GM12878 (cell line): ENCODE measurements around the gene SPPL2B. TPM values are rescaled to one million over a fixed set of nuclear protein-coding genes. Genes with fewer than 3 reads are reported as not detected.

ENCODE experiments used
- ATAC-seq: fragments of 200-7000 bp; cut with Tn5 transposase; 3 replicates; pipeline ENCODE4 v1.9.1; 2020; ENCODE audit warnings: mild to moderate bottlenecking, moderate library complexity
- BruUV-seq: library from RNA; stranded (reverse); fragments of 400-500 nt; replicated peaks from 2 replicates; lab custom pipeline; 2021; lab: Mats Ljungman, UMichigan
- CTCF ChIA-PET: fragments of 300-600 bp; sonication (Branson Sonifier 250); formaldehyde crosslinking; extraction: SDS; loops from one replicate; lab custom pipeline; 2021; ENCODE audit warnings: inconsistent platforms; lab: Yijun Ruan, JAX
- POLR2A ChIA-PET: fragments of 350-600 bp; formaldehyde crosslinking; extraction: SDS; loops from one replicate; lab custom pipeline; 2021; ENCODE audit warnings: inconsistent platforms; lab: Charles Lee
- RAD21 ChIA-PET: fragments of 300-600 bp; sonication (Branson Sonifier 250); formaldehyde crosslinking; loops from one replicate; lab custom pipeline; 2023; ENCODE audit warnings: antibody characterized with exemption; ENCODE audit not compliant: unreplicated experiment; lab: Charles Lee
- SMC1A ChIA-PET: fragments of 300-600 bp; sonication (Branson Sonifier 250); formaldehyde crosslinking; loops from one replicate; lab custom pipeline; 2023; ENCODE audit not compliant: unreplicated experiment, uncharacterized antibody; lab: Charles Lee
- DNase-seq: peaks from one replicate; pipeline ENCODE4 v3.0.0-alpha.2; 2011; ENCODE audit warnings: low read depth, low spot score
- FAIRE-seq: peaks from 3 replicates; lab custom pipeline; 2011; peaks lifted over from hg19 to GRCh38; lab: Jason Lieb, UNC
- H2AFZ ChIP-seq: 2 replicates; pipeline ENCODE4 v1.6.0; 2011; ENCODE audit warnings: low read depth, low read length, control low read depth; ENCODE audit not compliant: control insufficient read depth
- H3K27ac ChIP-seq: 2 replicates; pipeline ENCODE4 v1.5.1; 2011; ENCODE audit warnings: control low read depth; ENCODE audit not compliant: control insufficient read depth, insufficient read depth
- H3K27me3 ChIP-seq, 2 experiments: replicated peaks in 1 of 2; 2 replicates each; pipeline versions ENCODE4 v1.6.0 to v1.6.1; 2011; ENCODE audit warnings: low read length in 1 of 2; ENCODE audit not compliant: control insufficient read depth in 2 of 2, insufficient read depth in 2 of 2
- H3K36me3 ChIP-seq, 2 experiments: 2 replicates each; pipeline ENCODE4 v1.5.1; 2011; ENCODE audit warnings: low read length in 1 of 2; ENCODE audit not compliant: control insufficient read depth in 2 of 2, insufficient read depth in 2 of 2
- H3K4me1 ChIP-seq: 2 replicates; pipeline ENCODE4 v1.6.1; 2011; ENCODE audit warnings: mild to moderate bottlenecking, low read length, moderate library complexity, mixed read lengths; ENCODE audit not compliant: control insufficient read depth, insufficient read depth
- H3K4me2 ChIP-seq: 2 replicates; pipeline ENCODE4 v1.6.0; 2011; ENCODE audit warnings: control low read depth; ENCODE audit not compliant: control insufficient read depth, insufficient read depth
- H3K4me3 ChIP-seq: fragments of 200-600 bp; sonication (generic); 2 replicates; pipeline ENCODE4 v1.5.1; 2016
- H3K79me2 ChIP-seq: 2 replicates; pipeline ENCODE4 v1.6.0; 2011; ENCODE audit warnings: low read length; ENCODE audit not compliant: control insufficient read depth, insufficient read depth
- H3K9ac ChIP-seq: 2 replicates; pipeline ENCODE4 v1.8.0; 2011; ENCODE audit warnings: low read length, control low read depth, mixed read lengths; ENCODE audit not compliant: control insufficient read depth, insufficient read depth
- H3K9me3 ChIP-seq: replicated peaks from 3 replicates; pipeline ENCODE4 v1.5.1; 2011; ENCODE audit warnings: mild to moderate bottlenecking, low read length; ENCODE audit not compliant: control insufficient read depth, insufficient read depth
- H4K20me1 ChIP-seq: 2 replicates; pipeline ENCODE4 v1.6.0; 2011; ENCODE audit not compliant: control insufficient read depth, insufficient read depth
- EZH2 ChIP-seq: IDR thresholded peaks from 2 replicates; pipeline ENCODE4 v1.6.1; 2012; ENCODE audit warnings: low read depth, mild to moderate bottlenecking, control low read depth, inconsistent platforms, low read length, borderline replicate concordance; ENCODE audit not compliant: control insufficient read depth
- NBN ChIP-seq: fragments of 450-650 bp; IDR thresholded peaks from 2 replicates; pipeline ENCODE4 v1.6.1; 2016
- ZBTB40 ChIP-seq: fragments of 450-650 bp; IDR thresholded peaks from 2 replicates; pipeline ENCODE4 v1.6.1; 2016; ENCODE audit warnings: mild to moderate bottlenecking, moderate library complexity, borderline replicate concordance
- WGBS: methylation state at CpG from one replicate; pipeline ENCODE4 v1.1.6; 2016; ENCODE audit warnings: low lambda C conversion rate; ENCODE audit not compliant: insufficient replicate concordance, insufficient coverage; ENCODE audit errors: missing lambda C conversion rate; 5-methylcytosine and 5-hydroxymethylcytosine counted together
- in situ Hi-C: fragments of 300-500 bp; cut with MboI; formaldehyde crosslinking; loops from 9 replicates; pipeline ENCODE4 v1.14.3; 2018; ENCODE audit warnings: mixed read lengths
- intact Hi-C: fragments of 100-400 bp; cut with micrococcal nuclease; formaldehyde crosslinking; loops from one replicate; pipeline ENCODE4 v1.14.2; 2022; ENCODE audit not compliant: unreplicated experiment
- polyA plus RNA-seq, 11 experiments: library from polyadenylated mRNA; depleted of rRNA in 4 of 11; unstranded in 6 of 11; stranded (reverse) in 5 of 11; fragments of >200 nt; fragmentation: Nextera tagmentation in 4 of 11; fragmentation: Illumina TruSeq in 1 of 11; extraction: Ambion mirVana in 4 of 11; extraction: Trizol in 1 of 11; gene quantifications; 1 replicate in 1 of 11; 2 replicates in 10 of 11; pipeline versions ENCODE4 v1.2.1 to v1.2.3, GENCODE V29; 2011 to 2016; ENCODE audit warnings: inconsistent platforms in 2 of 11, missing spikeins in 2 of 11, low read depth in 1 of 11
- total RNA-seq, 4 experiments: library from RNA; depleted of rRNA in 3 of 4; stranded (reverse); fragments of >200 nt in 3 of 4; fragmentation: Illumina TruSeq in 1 of 4; extraction: Trizol in 1 of 4; gene quantifications; 2 replicates each; pipeline versions ENCODE4 v1.2.1 to v1.2.3, GENCODE V29; 2013 to 2021

SPPL2B gene
- total and polyA plus RNA-seq, 10 of the 15 experiments (the other 5 are each of a cell fraction or from before 2014, with no cell fraction given) = 0.29 to 56.5 (median 18.3) TPM

- no peak overlapping the region for H3K4me3 ChIP-seq
- H3K79me2 ChIP-seq = no peaks in the 10 kb centered on the region
- 100% methylated on average over 4 of the region's 4 CpGs for WGBS
- H3K4me2 ChIP-seq = no peak overlapping the region
- H3K36me3 ChIP-seq = no peaks in the 10 kb centered on the region
- POLR2A ChIA-PET = interaction anchor here (0.5 kb wide), 1 partner anchor 17 kb away, joined by 3 read pairs; no protein-coding TSS in a partner anchor
- no peak for ATAC-seq
- H3K27me3 ChIP-seq = no peaks in the 10 kb centered on the region
- H3K9ac ChIP-seq = no peak overlapping the region
- H4K20me1 ChIP-seq = no peaks in the 10 kb centered on the region
- peaks cover 3% of the 10 kb centered on the region for H3K4me1 ChIP-seq
- no peak overlapping the region for H2AFZ ChIP-seq
- H3K9me3 ChIP-seq = no peaks in the 10 kb centered on the region
- RAD21 ChIA-PET = no interaction called here
- TF ChIP-seq NBN (no peak), ZBTB40 (no peak), EZH2 (no peak)
- no peak overlapping the region for H3K27ac ChIP-seq
- CTCF ChIA-PET = interaction anchor here (0.6 kb wide), 1 partner anchor 246 kb away, joined by 3 read pairs; no protein-coding TSS in a partner anchor
- no peak for DNase-seq
- intact Hi-C loops = loop anchor here (10.0 kb wide), 1 partner anchor 215 kb away; no protein-coding TSS in a partner anchor
- FAIRE-seq = no peak
- no TSS peak for BruUV-seq
- SMC1A ChIA-PET = interaction anchor here (1.2 kb wide), 1 partner anchor 57 kb away, joined by 3 read pairs; the partner anchor contains the start of gene LMNB2
- in situ Hi-C loops = no loop called here
Measured at GRCh38 chr19:2399582-2399981, 71.1 kb downstream of the SPPL2B start.

Other genes starting within 250 kb of the SPPL2B start
Only the 7 nearest of the 15 such genes appear.
- gene SF3A2, start 91.9 kb upstream of the SPPL2B start, total RNA-seq (2014; rRNA removed) = 41.5 and 49.3 TPM in 2 replicates
- 12.3 and 15.6 TPM in 2 replicates for gene SF3A2, start 91.9 kb upstream of the SPPL2B start, total RNA-seq (2014; rRNA removed; fragmentation: Illumina TruSeq; extraction: Trizol)
- 132 and 143 TPM in 2 replicates for gene SF3A2, start 91.9 kb upstream of the SPPL2B start, total RNA-seq (2021)
- gene SF3A2, start 91.9 kb upstream of the SPPL2B start, polyA plus RNA-seq (2011; rRNA removed) = 3.3 and 5.4 TPM in 2 replicates
- gene SF3A2, start 91.9 kb upstream of the SPPL2B start, polyA plus RNA-seq (2014; fragmentation: Illumina TruSeq; extraction: Trizol) = 2.4 and 26.9 TPM in 2 replicates
- under 1 TPM; 0.33 to 0.55 TPM for gene SF3A2, start 91.9 kb upstream of the SPPL2B start, polyA plus RNA-seq (2014; fragmentation: Nextera tagmentation; extraction: Ambion mirVana)
- gene SF3A2, start 91.9 kb upstream of the SPPL2B start, polyA plus RNA-seq (2014; rRNA removed) = 36.2 and 61.3 TPM in 2 replicates
- 10 to 100 TPM; 34.4 to 39.7 TPM for gene SF3A2, start 91.9 kb upstream of the SPPL2B start, polyA plus RNA-seq (2016; fragmentation: Nextera tagmentation; extraction: Ambion mirVana)
- 1.4 and 1.7 TPM in 2 replicates for gene AMH, start 79.4 kb upstream of the SPPL2B start, total RNA-seq (2014; rRNA removed)
- 0.18 TPM in 1 of 2 replicates, not detected in the other for gene AMH, start 79.4 kb upstream of the SPPL2B start, total RNA-seq (2014; rRNA removed; fragmentation: Illumina TruSeq; extraction: Trizol)
- gene AMH, start 79.4 kb upstream of the SPPL2B start, total RNA-seq (2021) = 2.1 and 3.5 TPM in 2 replicates
- gene AMH, start 79.4 kb upstream of the SPPL2B start, polyA plus RNA-seq (2011; rRNA removed) = 0.20 and 0.22 TPM in 2 replicates
- gene AMH, start 79.4 kb upstream of the SPPL2B start, polyA plus RNA-seq (2014; fragmentation: Illumina TruSeq; extraction: Trizol) = not detected in 2 replicates
- not detected for gene AMH, start 79.4 kb upstream of the SPPL2B start, polyA plus RNA-seq (2014; fragmentation: Nextera tagmentation; extraction: Ambion mirVana)
- 2.6 TPM in 2 replicates for gene AMH, start 79.4 kb upstream of the SPPL2B start, polyA plus RNA-seq (2014; rRNA removed)
- under 1 TPM in 1 of 2 experiments, not detected in 1; 0.17 TPM for gene AMH, start 79.4 kb upstream of the SPPL2B start, polyA plus RNA-seq (2016; fragmentation: Nextera tagmentation; extraction: Ambion mirVana)
- not detected in 2 replicates for gene JSRP1, start 72.3 kb upstream of the SPPL2B start, total RNA-seq (2014; rRNA removed)
- not detected in 2 replicates for gene JSRP1, start 72.3 kb upstream of the SPPL2B start, total RNA-seq (2014; rRNA removed; fragmentation: Illumina TruSeq; extraction: Trizol)
- 0.41 and 0.43 TPM in 2 replicates for gene JSRP1, start 72.3 kb upstream of the SPPL2B start, total RNA-seq (2021)
- gene JSRP1, start 72.3 kb upstream of the SPPL2B start, polyA plus RNA-seq (2011; rRNA removed) = not detected in 2 replicates
- gene JSRP1, start 72.3 kb upstream of the SPPL2B start, polyA plus RNA-seq (2014; fragmentation: Illumina TruSeq; extraction: Trizol) = not detected in 2 replicates
- gene JSRP1, start 72.3 kb upstream of the SPPL2B start, polyA plus RNA-seq (2014; fragmentation: Nextera tagmentation; extraction: Ambion mirVana) = not detected
- 0.14 TPM in 1 of 2 replicates, not detected in the other for gene JSRP1, start 72.3 kb upstream of the SPPL2B start, polyA plus RNA-seq (2014; rRNA removed)
- under 1 TPM; 0.49 to 0.91 TPM for gene JSRP1, start 72.3 kb upstream of the SPPL2B start, polyA plus RNA-seq (2016; fragmentation: Nextera tagmentation; extraction: Ambion mirVana)
- gene PEAK3, start 46.5 kb upstream of the SPPL2B start, total RNA-seq (2014; rRNA removed) = not detected in 2 replicates
- not detected in 2 replicates for gene PEAK3, start 46.5 kb upstream of the SPPL2B start, total RNA-seq (2014; rRNA removed; fragmentation: Illumina TruSeq; extraction: Trizol)
- gene PEAK3, start 46.5 kb upstream of the SPPL2B start, total RNA-seq (2021) = 0.10 and 0.13 TPM in 2 replicates
- 0.03 TPM in 1 of 2 replicates, not detected in the other for gene PEAK3, start 46.5 kb upstream of the SPPL2B start, polyA plus RNA-seq (2011; rRNA removed)
- gene PEAK3, start 46.5 kb upstream of the SPPL2B start, polyA plus RNA-seq (2014; fragmentation: Illumina TruSeq; extraction: Trizol) = not detected in 2 replicates
- gene PEAK3, start 46.5 kb upstream of the SPPL2B start, polyA plus RNA-seq (2014; fragmentation: Nextera tagmentation; extraction: Ambion mirVana) = not detected
- gene PEAK3, start 46.5 kb upstream of the SPPL2B start, polyA plus RNA-seq (2014; rRNA removed) = not detected in 2 replicates
- under 1 TPM in 1 of 2 experiments, not detected in 1; 0.05 TPM for gene PEAK3, start 46.5 kb upstream of the SPPL2B start, polyA plus RNA-seq (2016; fragmentation: Nextera tagmentation; extraction: Ambion mirVana)
- gene LINGO3, start 20.5 kb upstream of the SPPL2B start, total RNA-seq (2014; rRNA removed) = 0.22 and 0.40 TPM in 2 replicates
- gene LINGO3, start 20.5 kb upstream of the SPPL2B start, total RNA-seq (2014; rRNA removed; fragmentation: Illumina TruSeq; extraction: Trizol) = 0.09 TPM in 1 of 2 replicates, not detected in the other
- gene LINGO3, start 20.5 kb upstream of the SPPL2B start, total RNA-seq (2021) = 0.27 and 0.33 TPM in 2 replicates
- gene LINGO3, start 20.5 kb upstream of the SPPL2B start, polyA plus RNA-seq (2011; rRNA removed) = not detected in 2 replicates
- not detected in 2 replicates for gene LINGO3, start 20.5 kb upstream of the SPPL2B start, polyA plus RNA-seq (2014; fragmentation: Illumina TruSeq; extraction: Trizol)
- gene LINGO3, start 20.5 kb upstream of the SPPL2B start, polyA plus RNA-seq (2014; fragmentation: Nextera tagmentation; extraction: Ambion mirVana) = not detected
- 0.05 and 0.09 TPM in 2 replicates for gene LINGO3, start 20.5 kb upstream of the SPPL2B start, polyA plus RNA-seq (2014; rRNA removed)
- 1 to 10 TPM; 1.2 to 2.0 TPM for gene LINGO3, start 20.5 kb upstream of the SPPL2B start, polyA plus RNA-seq (2016; fragmentation: Nextera tagmentation; extraction: Ambion mirVana)
- gene LSM7, start 98 bp upstream of the SPPL2B start, total RNA-seq (2014; rRNA removed) = 253 and 300 TPM in 2 replicates
- gene LSM7, start 98 bp upstream of the SPPL2B start, total RNA-seq (2014; rRNA removed; fragmentation: Illumina TruSeq; extraction: Trizol) = 138 and 148 TPM in 2 replicates
- gene LSM7, start 98 bp upstream of the SPPL2B start, total RNA-seq (2021) = 205 and 211 TPM in 2 replicates
- 193 and 274 TPM in 2 replicates for gene LSM7, start 98 bp upstream of the SPPL2B start, polyA plus RNA-seq (2011; rRNA removed)
- 34.5 and 107 TPM in 2 replicates for gene LSM7, start 98 bp upstream of the SPPL2B start, polyA plus RNA-seq (2014; fragmentation: Illumina TruSeq; extraction: Trizol)
- gene LSM7, start 98 bp upstream of the SPPL2B start, polyA plus RNA-seq (2014; fragmentation: Nextera tagmentation; extraction: Ambion mirVana) = 100 to 1,000 TPM in 1 of 2 experiments, 10 to 100 TPM in 1; 24.4 to 108 TPM
- gene LSM7, start 98 bp upstream of the SPPL2B start, polyA plus RNA-seq (2014; rRNA removed) = 424 and 461 TPM in 2 replicates
- 100 to 1,000 TPM; 230 to 273 TPM for gene LSM7, start 98 bp upstream of the SPPL2B start, polyA plus RNA-seq (2016; fragmentation: Nextera tagmentation; extraction: Ambion mirVana)
- gene TMPRSS9, start 31.6 kb downstream of the SPPL2B start, total RNA-seq (2014; rRNA removed) = not detected in 2 replicates
- gene TMPRSS9, start 31.6 kb downstream of the SPPL2B start, total RNA-seq (2014; rRNA removed; fragmentation: Illumina TruSeq; extraction: Trizol) = not detected in 2 replicates
- gene TMPRSS9, start 31.6 kb downstream of the SPPL2B start, total RNA-seq (2021) = not detected in 2 replicates
- not detected in 2 replicates for gene TMPRSS9, start 31.6 kb downstream of the SPPL2B start, polyA plus RNA-seq (2011; rRNA removed)
- not detected in 2 replicates for gene TMPRSS9, start 31.6 kb downstream of the SPPL2B start, polyA plus RNA-seq (2014; fragmentation: Illumina TruSeq; extraction: Trizol)
- gene TMPRSS9, start 31.6 kb downstream of the SPPL2B start, polyA plus RNA-seq (2014; fragmentation: Nextera tagmentation; extraction: Ambion mirVana) = not detected
- gene TMPRSS9, start 31.6 kb downstream of the SPPL2B start, polyA plus RNA-seq (2014; rRNA removed) = 0.09 TPM in 1 of 2 replicates, not detected in the other
- under 1 TPM in 1 of 2 experiments, not detected in 1; 0.24 TPM for gene TMPRSS9, start 31.6 kb downstream of the SPPL2B start, polyA plus RNA-seq (2016; fragmentation: Nextera tagmentation; extraction: Ambion mirVana)